H1 (cell line): Measurements from ENCODE around the gene CDCA7L. TPM values are rescaled to one million over a fixed set of nuclear protein-coding genes. Genes with fewer than 3 reads are reported as not detected.

Source experiments
- CTCF ChIA-PET: fragments of 300-600 bp; sonication (Branson Sonifier 250); formaldehyde crosslinking; loops from one replicate; lab custom pipeline; 2021; ENCODE audit not compliant: partially characterized antibody; lab: Charles Lee
- POLR2A ChIA-PET: fragments of 300-600 bp; sonication (Branson Sonifier 250); formaldehyde crosslinking; loops from one replicate; lab custom pipeline; 2021; ENCODE audit warnings: inconsistent platforms; ENCODE audit not compliant: partially characterized antibody; lab: Charles Lee
- DNase-seq, 2 experiments: peaks; one replicate each; pipeline versions ENCODE4 v3.0.0 to v3.0.0-alpha.2; 2010 to 2022; ENCODE audit warnings: low spot score in 2 of 2, low read depth in 1 of 2, mixed read lengths in 1 of 2
- FAIRE-seq: peaks from 2 replicates; lab custom pipeline; 2011; peaks lifted over from hg19 to GRCh38; lab: Jason Lieb, UNC
- H2AFZ ChIP-seq: 2 replicates; pipeline ENCODE4 v1.8.1; 2012; ENCODE audit warnings: low read length, inconsistent platforms
- H2AK5ac ChIP-seq: 2 replicates; pipeline ENCODE4 v1.6.1; 2013; ENCODE audit warnings: low read depth, low read length
- H2BK120ac ChIP-seq: replicated peaks from 2 replicates; pipeline ENCODE3; 2013; ENCODE audit warnings: low read depth, low read length, inconsistent platforms
- H2BK12ac ChIP-seq: 2 replicates; pipeline ENCODE4 v1.6.1; 2013; ENCODE audit warnings: low read depth, low read length
- H2BK15ac ChIP-seq: 2 replicates; pipeline ENCODE4 v1.6.1; 2013; ENCODE audit warnings: low read length
- H2BK20ac ChIP-seq: 2 replicates; pipeline ENCODE4 v1.6.1; 2013; ENCODE audit warnings: low read length
- H2BK5ac ChIP-seq: 2 replicates; pipeline ENCODE4 v1.6.1; 2013; ENCODE audit warnings: low read depth, low read length
- H3K14ac ChIP-seq: 2 replicates; pipeline ENCODE4 v1.6.1; 2013; ENCODE audit warnings: inconsistent platforms; ENCODE audit not compliant: insufficient read length
- H3K18ac ChIP-seq: 2 replicates; pipeline ENCODE4 v1.6.1; 2013; ENCODE audit warnings: low read length; ENCODE audit errors: extremely low read depth
- H3K23ac ChIP-seq: 2 replicates; pipeline ENCODE4 v1.6.1; 2013; ENCODE audit warnings: inconsistent platforms; ENCODE audit not compliant: insufficient read length
- H3K23me2 ChIP-seq: 2 replicates; pipeline ENCODE4 v1.6.1; 2013; ENCODE audit warnings: low read depth, low read length
- H3K27ac ChIP-seq: 2 replicates; pipeline ENCODE4 v1.6.1; 2011; ENCODE audit warnings: low read depth, low read length, inconsistent platforms
- H3K27me3 ChIP-seq, 4 experiments: replicated peaks in 1 of 4; 1 replicate in 1 of 4; 2 replicates in 3 of 4; pipeline versions ENCODE4 v1.6.1 to v1.8.1; 2011 to 2013; ENCODE audit warnings: low read length in 3 of 4, mild to moderate bottlenecking in 3 of 4, inconsistent platforms in 2 of 4, mixed read lengths in 2 of 4, moderate library complexity in 1 of 4; ENCODE audit not compliant: control insufficient read depth in 3 of 4, insufficient read depth in 3 of 4; ENCODE audit errors: extremely low read depth in 1 of 4
- H3K36me3 ChIP-seq, 4 experiments: 2 replicates each; pipeline versions ENCODE4 v1.6.1 to v1.8.1; 2011 to 2013; ENCODE audit warnings: mild to moderate bottlenecking in 4 of 4, low read length in 3 of 4, moderate library complexity in 2 of 4, control low read depth in 1 of 4, inconsistent platforms in 1 of 4; ENCODE audit not compliant: insufficient read depth in 4 of 4, control insufficient read depth in 2 of 4
- H3K4ac ChIP-seq: replicated peaks from 2 replicates; pipeline ENCODE3; 2013; ENCODE audit warnings: low read length, low read depth, mixed read lengths, inconsistent platforms; ENCODE audit not compliant: insufficient read length
- H3K4me1 ChIP-seq, 4 experiments: replicated peaks in 1 of 4; 1 replicate in 1 of 4; 2 replicates in 3 of 4; pipeline versions ENCODE4 v1.6.1 to v1.8.1; 2011 to 2013; ENCODE audit warnings: low read length in 3 of 4, inconsistent platforms in 2 of 4, mixed read lengths in 1 of 4; ENCODE audit not compliant: insufficient read depth in 4 of 4, control insufficient read depth in 3 of 4
- H3K4me2 ChIP-seq, 2 experiments: 2 replicates each; pipeline versions ENCODE4 v1.6.1 to v1.8.1; 2011 to 2013; ENCODE audit warnings: low read depth in 2 of 2, low read length in 2 of 2, control low read depth in 1 of 2, inconsistent platforms in 1 of 2, mild to moderate bottlenecking in 1 of 2; ENCODE audit not compliant: insufficient read depth in 1 of 2
- H3K4me3 ChIP-seq, 4 experiments: fragments of 200-600, 300-600 bp in 1 of 4; sonication (generic), shearing (Covaris generic), sonication (Bioruptor Twin) in 1 of 4; 2 replicates each; pipeline versions ENCODE4 v1.5.1 to v1.8.1; 2011 to 2016; ENCODE audit warnings: low read length in 4 of 4, low read depth in 3 of 4, control low read depth in 2 of 4, inconsistent platforms in 2 of 4, mild to moderate bottlenecking in 2 of 4, mixed read lengths in 1 of 4, moderate library complexity in 1 of 4; ENCODE audit not compliant: insufficient read depth in 2 of 4; ENCODE audit errors: extremely low read depth in 1 of 4
- H3K56ac ChIP-seq: replicated peaks from 2 replicates; pipeline ENCODE3; 2013; ENCODE audit warnings: low read depth, mild to moderate bottlenecking, mixed read lengths, low read length, inconsistent platforms; ENCODE audit not compliant: insufficient read length
- H3K79me1 ChIP-seq: 2 replicates; pipeline ENCODE4 v1.6.1; 2013; ENCODE audit warnings: low read depth, low read length, control low read depth
- H3K79me2 ChIP-seq, 2 experiments: 2 replicates each; pipeline versions ENCODE4 v1.6.1 to v1.8.1; 2012 to 2013; ENCODE audit warnings: low read length in 2 of 2, mild to moderate bottlenecking in 2 of 2, inconsistent platforms in 1 of 2; ENCODE audit not compliant: insufficient read depth in 2 of 2, control insufficient read depth in 1 of 2
- H3K9ac ChIP-seq, 4 experiments: replicated peaks in 1 of 4; 1 replicate in 1 of 4; 2 replicates in 3 of 4; pipeline versions ENCODE4 v1.6.1 to v1.8.1; 2011 to 2013; ENCODE audit warnings: low read depth in 3 of 4, low read length in 3 of 4, control low read depth in 2 of 4, mild to moderate bottlenecking in 2 of 4, moderate library complexity in 2 of 4, inconsistent platforms in 1 of 4; ENCODE audit errors: extremely low read depth in 1 of 4
- H3K9me3 ChIP-seq, 2 experiments: 2 replicates each; pipeline versions ENCODE4 v1.6.1 to v1.8.1; 2012 to 2013; ENCODE audit warnings: mild to moderate bottlenecking in 2 of 2, moderate library complexity in 2 of 2, control low read depth in 1 of 2, inconsistent platforms in 1 of 2, low read depth in 1 of 2, low read length in 1 of 2, mixed read lengths in 1 of 2; ENCODE audit not compliant: insufficient read depth in 2 of 2
- H4K20me1 ChIP-seq, 2 experiments: replicated peaks in 1 of 2; 2 replicates each; pipeline versions ENCODE3 to v1.8.1; 2011 to 2013; ENCODE audit warnings: inconsistent platforms in 2 of 2, low read length in 2 of 2, mild to moderate bottlenecking in 1 of 2; ENCODE audit not compliant: insufficient read depth in 2 of 2, control insufficient read depth in 1 of 2
- H4K5ac ChIP-seq: 2 replicates; pipeline ENCODE4 v1.6.1; 2013; ENCODE audit warnings: low read length, low read depth, mixed read lengths, inconsistent platforms; ENCODE audit not compliant: insufficient read length
- H4K8ac ChIP-seq: 2 replicates; pipeline ENCODE4 v1.8.0; 2013; ENCODE audit warnings: mild to moderate bottlenecking, moderate library complexity, low read length, inconsistent platforms; ENCODE audit not compliant: insufficient read depth; ENCODE audit errors: extremely low read depth
- H4K91ac ChIP-seq: replicated peaks from 2 replicates; pipeline ENCODE3; 2013; ENCODE audit warnings: low read length, mixed read lengths, inconsistent platforms; ENCODE audit not compliant: insufficient read length
- KDM4A ChIP-seq: IDR thresholded peaks from one replicate; pipeline ENCODE4 v1.7.1; 2012; ENCODE audit warnings: low read depth, mild to moderate bottlenecking, moderate library complexity, low read length, inconsistent platforms; ENCODE audit not compliant: severe bottlenecking
- NRF1 ChIP-seq: IDR thresholded peaks from 2 replicates; pipeline ENCODE4 v1.6.1; 2011; ENCODE audit warnings: mild to moderate bottlenecking, low read depth, low read length, improper control_type of control experiment
- SP4 ChIP-seq: IDR thresholded peaks from 2 replicates; pipeline ENCODE4 v1.6.1; 2012; ENCODE audit warnings: low read length, inconsistent platforms
- WGBS, 2 experiments: shearing (Covaris generic) in 1 of 2; methylation state at CpG; one replicate each; pipeline versions ENCODE4 v1.1.6 to v1.1.7; 2013 to 2015; ENCODE audit warnings: low lambda C conversion rate in 2 of 2, mixed read lengths in 2 of 2, inconsistent platforms in 1 of 2, low coverage in 1 of 2, missing lambda C conversion rate in 1 of 2; ENCODE audit not compliant: insufficient replicate concordance in 2 of 2, insufficient coverage in 1 of 2, insufficient read length in 1 of 2; ENCODE audit errors: extremely low coverage in 1 of 2, missing lambda C conversion rate in 1 of 2; 5-methylcytosine and 5-hydroxymethylcytosine counted together
- polyA plus RNA-seq, 7 experiments: library from polyadenylated mRNA; depleted of rRNA in 3 of 7; stranded (reverse) in 5 of 7; unstranded in 2 of 7; fragments of >200 nt in 5 of 7; fragments of 200-250 nt in 2 of 7; gene quantifications; 1 replicate in 5 of 7; 2 replicates in 1 of 7; 4 replicates in 1 of 7; pipeline versions ENCODE4 v1.2.1 to v1.2.3, GENCODE V29; 2011 to 2013; ENCODE audit warnings: missing spikeins in 2 of 7, mixed read lengths in 2 of 7
- total RNA-seq: library from RNA; stranded (reverse); fragmentation: NEBNext Ultra II Directional; extraction: Animal tissue kit (Norgen Biotek cat#: 25700); gene quantifications from 2 replicates; pipeline ENCODE4 v1.2.1, GENCODE V29; 2021

The CDCA7L gene
- total and polyA plus RNA-seq, 2 of the 8 experiments (the other 6 are each of a cell fraction or from before 2014, with no cell fraction given) = 93.8 to 168 TPM

- Histone ChIP-seq H4K5ac (no peak overlapping the region), H3K18ac (no peak overlapping the region), H3K36me3 (peaks cover 0 to 12% (median 1%) of the 10 kb centered on the region in 4 experiments; a peak in 2 of 8 replicates), H4K20me1 (peaks cover 15 to 18% of the 10 kb centered on the region in 2 experiments), H3K79me2 (peaks cover 24 to 99% of the 10 kb centered on the region in 2 experiments), H3K4ac (no peak overlapping the region), H3K23me2 (no peaks in the 10 kb centered on the region; the same call in 1 of the 2 replicates), H4K91ac (no peak overlapping the region), H2BK5ac (no peak overlapping the region), H3K79me1 (peaks cover 13% of the 10 kb centered on the region), H3K14ac (no peak overlapping the region), H3K27me3 (no peaks in the 10 kb centered on the region), H2AK5ac (no peak overlapping the region), H3K27ac (no peak overlapping the region), H3K4me1 (peaks cover 4 to 21% (median 18%) of the 10 kb centered on the region in 4 experiments; a peak in 6 of 7 replicates), H2BK12ac (no peak overlapping the region), H2BK120ac (no peak overlapping the region), H2BK20ac (no peak overlapping the region), H2AFZ (no peak overlapping the region), H3K23ac (no peak overlapping the region), H3K56ac (no peak overlapping the region), H3K4me2 (no peak overlapping the region), H4K8ac (no peak overlapping the region), H3K9ac (no peak overlapping the region), H2BK15ac (no peak overlapping the region), H3K9me3 (no peaks in the 10 kb centered on the region), H3K4me3 (no peak overlapping the region)
- DNase-seq (no peak), FAIRE-seq (no peak)
- ChIA-PET POLR2A (no interaction called here), CTCF (interaction anchor here (1.4 kb wide), 1 partner anchor 144 kb away, joined by 3 read pairs; no protein-coding TSS in a partner anchor)
- WGBS, 2 experiments = 87% methylated on average over 2 of the region's 2 CpGs; no CpG with 5 or more reads in 1 of the 2 experiments
- no peak for TF ChIP-seq SP4
- no peak for TF ChIP-seq NRF1
- TF ChIP-seq KDM4A = no peak
Observed at GRCh38 chr7:21938463-21938862, 7.2 kb downstream of the CDCA7L start.
